ENCODE results near the gene GAREM2. TPM values are rescaled to one million over a fixed set of nuclear protein-coding genes. Genes with fewer than 3 reads are reported as not detected.

GAREM2 gene
- total and polyA plus RNA-seq, 2 donors (not counting 3 experiments of a cell fraction or from before 2014, with no cell fraction given) = 3.1 to 3.7 TPM

GRCh38 chr2:26128176-26128575 lies 44.7 kb upstream of the GAREM2 start:
- H3K36me3 ChIP-seq (ENCODE audit: control insufficient read depth in 2 of 2, extremely low read depth in 1 of 2, insufficient read depth in 2 of 2, low read length in 2 of 2) = peaks cover 0 to 6% of the 10 kb centered on the region in 2 experiments
- no peak overlapping the region for H3K4me2 ChIP-seq (ENCODE audit: insufficient read depth, low read length)
- H3K4me1 ChIP-seq (ENCODE audit: control insufficient read depth, extremely low read depth, insufficient read depth, low read length) = peaks cover 5% of the 10 kb centered on the region
- BruUV-seq (replicated peaks) = no TSS peak
- no peaks in the 10 kb centered on the region for H3K9me1 ChIP-seq (replicated peaks; ENCODE audit: control insufficient read depth, extremely low read depth, insufficient read depth, low read length)
- no peak overlapping the region for H3K27ac ChIP-seq (ENCODE audit: insufficient read depth, low read depth, low read length)
- H3K4me3 ChIP-seq (replicated peaks in 1 of 3; ENCODE audit: insufficient read depth in 1 of 3, low read depth in 1 of 3, low read length in 3 of 3) = no peak overlapping the region
- DNase-seq (ENCODE audit: low read depth, low spot score) = no peak
- no peak for FAIRE-seq
- H3K79me2 ChIP-seq (ENCODE audit: control insufficient read depth, insufficient read depth, low read length) = peaks cover 35% of the 10 kb centered on the region
- H3K9me3 ChIP-seq (replicated peaks; ENCODE audit: control insufficient read depth, insufficient read depth, low read length) = no peaks in the 10 kb centered on the region
- TF ChIP-seq MYC (IDR thresholded peaks at IDR 0.05; ENCODE audit: low read depth, low read length) (no peak), FOS (IDR thresholded peaks at IDR 0.05; ENCODE audit: borderline replicate concordance, insufficient read depth, low read length) (no peak), EZH2 (IDR thresholded peaks at IDR 0.05; ENCODE audit: borderline replicate concordance, low read depth, low read length, severe bottlenecking) (no peak), JUN (IDR thresholded peaks at IDR 0.05; ENCODE audit: borderline replicate concordance, insufficient read depth, insufficient read length, low read depth) (no peak), POLR2A (IDR thresholded peaks at IDR 0.05; ENCODE audit: low read depth, low read length) (no peak), CTCF (IDR thresholded peaks at IDR 0.05; ENCODE audit: extremely low read depth in 1 of 2, insufficient read depth in 1 of 2, low read depth in 1 of 2, low read length in 2 of 2) (no peak), POLR2AphosphoS5 (IDR thresholded peaks at IDR 0.05; ENCODE audit: insufficient read depth, low read depth, low read length) (no peak), GATA2 (IDR thresholded peaks at IDR 0.05; ENCODE audit: insufficient read depth, insufficient read length, low read depth, low read length) (no peak)
- TF ChIP-seq, protein P1, sequence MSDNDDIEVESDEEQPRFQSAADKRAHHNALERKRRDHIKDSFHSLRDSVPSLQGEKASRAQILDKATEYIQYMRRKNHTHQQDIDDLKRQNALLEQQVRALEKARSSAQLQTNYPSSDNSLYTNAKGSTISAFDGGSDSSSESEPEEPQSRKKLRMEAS (IDR thresholded peaks at IDR 0.05; ENCODE audit: insufficient read depth, insufficient read length) = no peak
- CTCF ChIA-PET = interaction anchor here (0.9 kb wide), 1 partner anchor 40 kb away, joined by 3 read pairs; no protein-coding TSS in a partner anchor
- dilution Hi-C loops (cut with MboI; ENCODE audit: extremely low pct_ligation_motif_present, low sequenced_read_pairs) = no loop called here
- no peaks in the 10 kb centered on the region for H3K27me3 ChIP-seq (ENCODE audit: control insufficient read depth in 2 of 2, insufficient read depth in 2 of 2, low read length in 2 of 2)
- H3K9ac ChIP-seq (replicated peaks; ENCODE audit: extremely low read depth, insufficient read depth, low read length) = no peak overlapping the region
- POLR2A ChIA-PET = no interaction called here
- intact Hi-C loops (cut with micrococcal nuclease) = no loop called here
- no peak overlapping the region for H2AFZ ChIP-seq (ENCODE audit: low read depth, low read length)
- no peaks in the 10 kb centered on the region for H4K20me1 ChIP-seq (replicated peaks; ENCODE audit: control insufficient read depth, extremely low read depth, insufficient read depth, low read length)

Data from endothelial cell of umbilical vein (primary cell).